Stimulated activated CD8-positive, alpha-beta memory T cell treated with anti-CD3 and anti-CD28 coated beads, Interleukin-15, amount 100 ng/mL, for 48 hours (primary cell): ENCODE data around the gene ZNF804B.

ENCODE experiments used
- DNase-seq, 2 donors: peaks; one replicate each; pipeline ENCODE4 v3.0.0-alpha.2; 2020; ENCODE audit warnings: low read depth in 2 of 2

Gene ZNF804B

GRCh38 chr7:88967432-88967831 lies 207.9 kb downstream of the ZNF804B start:
- no peak for DNase-seq

GRCh38 chr7:88969167-88969566 lies 209.7 kb downstream of the ZNF804B start:
- DNase-seq, result no peak

DNA sequence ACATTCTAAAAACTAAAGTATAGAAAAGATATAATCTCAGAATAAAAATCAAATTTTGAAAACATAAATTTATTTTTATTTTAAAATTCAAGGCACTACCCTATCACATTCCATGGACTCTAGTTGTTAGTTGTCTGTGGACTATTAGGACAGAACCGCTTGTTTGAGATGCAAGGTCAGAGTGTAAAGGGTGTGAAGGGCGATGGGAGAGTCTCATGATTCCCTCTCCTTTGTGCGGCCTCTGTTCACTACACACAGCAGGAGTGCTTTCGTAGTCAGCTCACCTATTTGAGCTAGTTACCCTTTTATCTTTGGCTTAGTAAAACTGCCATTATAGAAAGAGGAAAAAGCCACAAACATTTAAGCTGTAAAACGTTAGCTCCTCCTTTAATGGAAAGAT lies 225.8 kb downstream of the ZNF804B start:
- DNase-seq, result no peak

- DNase-seq, result no peak
These were observed 241.8 kb downstream of the ZNF804B start for GRCh38 chr7:89001306-89001705.

DNA sequence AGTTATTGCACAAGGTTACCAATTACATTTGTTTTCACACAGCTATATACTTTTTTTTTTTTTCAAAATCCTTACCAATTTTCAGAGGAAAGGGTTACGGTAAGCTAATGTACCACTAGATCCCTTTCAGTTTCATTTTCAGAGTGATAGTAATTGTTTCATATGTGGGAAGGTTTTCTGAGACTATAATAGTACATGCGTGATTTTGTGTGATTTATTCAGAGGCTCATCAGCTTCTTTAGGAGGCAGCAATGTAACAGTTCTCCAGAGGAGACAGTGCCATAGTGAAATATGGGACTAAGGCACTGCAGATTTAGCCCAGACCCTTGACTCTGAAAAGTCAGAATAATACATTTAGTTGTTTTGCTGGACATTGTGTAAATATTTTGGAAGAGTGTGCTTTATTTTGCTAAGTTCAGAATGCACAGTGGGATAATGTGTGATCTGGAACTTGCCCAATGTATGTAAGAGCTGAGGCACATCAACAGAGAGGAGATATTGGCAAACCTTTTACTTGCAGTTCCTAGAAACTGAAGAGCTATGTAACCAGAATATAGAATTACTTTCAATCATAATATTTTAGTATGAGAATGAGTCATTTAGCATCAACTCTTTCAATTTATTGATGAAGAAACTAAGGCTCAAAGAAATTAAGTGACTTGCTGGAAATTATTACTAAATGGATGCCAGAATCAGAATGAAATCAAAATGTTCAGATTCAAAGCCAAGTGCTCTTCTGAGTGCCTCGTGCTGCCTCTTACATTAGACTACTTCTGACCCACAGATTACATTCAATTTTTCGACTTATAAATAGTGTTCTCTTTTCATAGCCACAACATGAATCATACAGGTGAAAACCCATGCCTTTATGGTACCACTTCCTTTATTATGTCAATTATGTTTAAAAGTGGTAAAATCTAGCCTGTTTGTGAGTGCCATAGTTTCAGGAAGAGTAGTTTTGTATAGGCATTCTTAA lies 243.8 kb downstream of the ZNF804B start:
- no peak for DNase-seq

DNA sequence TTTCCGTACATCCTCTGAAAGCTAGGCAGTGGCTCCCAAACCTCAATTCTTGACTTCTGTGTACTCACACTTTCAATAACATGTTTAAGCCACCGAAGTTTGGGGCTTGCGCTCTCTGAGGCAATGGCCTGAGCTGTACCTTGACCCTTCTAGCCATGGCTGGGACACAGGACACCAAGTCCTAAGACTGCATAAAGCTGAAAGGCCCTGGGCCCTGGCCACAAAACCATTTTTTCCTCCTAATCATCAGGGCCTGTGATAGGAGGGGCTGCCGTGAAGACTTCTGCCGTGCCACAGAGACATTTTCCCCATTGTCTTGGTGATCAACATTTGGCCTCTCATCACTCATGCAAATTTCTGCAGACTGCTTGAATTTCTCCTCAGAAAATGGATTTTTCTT lies 252.5 kb downstream of the ZNF804B start:
- DNase-seq, result no peak

- DNase-seq, result no peak
These were observed 258.2 kb downstream of the ZNF804B start for GRCh38 chr7:89017695-89018094.

- no peak for DNase-seq
These were observed 262.2 kb downstream of the ZNF804B start for GRCh38 chr7:89021741-89022140.

- no peak for DNase-seq
These were observed 263.7 kb downstream of the ZNF804B start for GRCh38 chr7:89023206-89023605.

- no peak for DNase-seq
These were observed 264.4 kb downstream of the ZNF804B start for GRCh38 chr7:89023877-89024276.

GRCh38 chr7:89027781-89028180 lies 268.3 kb downstream of the ZNF804B start:
- no peak for DNase-seq

DNA sequence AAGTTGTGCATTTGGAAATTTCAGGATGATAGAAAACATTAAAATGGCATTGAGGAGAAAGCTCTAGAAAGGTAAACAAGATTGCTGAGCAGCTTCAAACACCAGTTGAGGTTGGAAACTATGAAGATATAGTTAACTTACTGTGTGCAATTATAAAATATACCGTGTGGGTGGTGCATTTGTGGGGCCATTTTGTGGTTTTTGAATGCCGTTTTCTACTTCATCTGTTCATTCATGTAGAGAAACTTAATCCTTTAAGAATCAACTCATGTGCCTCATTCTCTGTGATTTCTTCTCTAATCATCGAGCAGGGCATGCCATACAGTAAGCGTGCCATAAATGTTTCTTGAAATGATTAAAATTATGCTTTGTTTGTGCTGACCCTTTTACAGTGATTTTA lies 268.8 kb downstream of the ZNF804B start:
- DNase-seq, result no peak

- no peak for DNase-seq
These were observed 270.4 kb downstream of the ZNF804B start for GRCh38 chr7:89029864-89030263.

DNA sequence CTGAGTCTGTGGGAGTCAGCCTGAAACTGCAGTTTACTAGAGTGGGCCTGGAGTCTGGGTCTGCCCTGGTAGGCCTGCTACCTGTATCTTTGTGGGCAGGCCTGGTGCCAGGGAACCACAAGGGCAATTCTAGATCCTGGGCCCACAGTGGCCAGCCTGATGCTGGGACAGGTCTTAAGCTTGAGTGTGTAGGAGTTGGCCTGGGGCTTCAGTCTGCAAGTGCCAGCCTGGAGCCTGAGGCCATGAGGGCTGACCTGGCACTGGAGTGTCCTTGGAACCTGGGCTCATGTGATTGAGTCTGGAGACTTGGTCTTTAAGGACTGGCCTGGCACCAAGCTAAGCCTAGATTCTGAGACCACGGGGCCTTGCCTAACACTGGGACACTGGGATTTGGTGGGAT lies 281.7 kb downstream of the ZNF804B start:
- no peak for DNase-seq

- DNase-seq, result no peak
These were observed 283.4 kb downstream of the ZNF804B start for GRCh38 chr7:89042940-89043339.

- DNase-seq, result no peak
These were observed 289.5 kb downstream of the ZNF804B start for GRCh38 chr7:89049043-89049442.

DNA sequence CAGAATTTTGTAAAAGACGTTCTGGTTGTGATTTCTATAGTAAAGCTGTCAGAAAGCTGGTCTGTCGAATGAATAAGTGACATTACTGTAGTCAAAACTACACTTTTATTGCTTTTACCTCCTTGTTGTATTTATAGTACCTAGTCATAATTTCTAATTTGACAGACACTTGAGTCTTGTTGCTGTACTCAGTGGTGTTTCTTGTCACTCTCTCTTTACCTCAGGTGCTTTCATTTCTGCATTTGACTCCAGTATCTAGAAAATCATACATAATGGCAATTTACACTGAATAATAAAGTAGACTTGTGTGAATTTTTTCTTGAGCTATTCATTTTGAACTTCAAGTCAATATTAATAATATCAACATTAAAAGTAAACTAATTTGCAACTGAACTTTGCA lies 293.6 kb downstream of the ZNF804B start:
- no peak for DNase-seq

GRCh38 chr7:89054361-89054760 lies 294.9 kb downstream of the ZNF804B start:
- no peak for DNase-seq

DNA sequence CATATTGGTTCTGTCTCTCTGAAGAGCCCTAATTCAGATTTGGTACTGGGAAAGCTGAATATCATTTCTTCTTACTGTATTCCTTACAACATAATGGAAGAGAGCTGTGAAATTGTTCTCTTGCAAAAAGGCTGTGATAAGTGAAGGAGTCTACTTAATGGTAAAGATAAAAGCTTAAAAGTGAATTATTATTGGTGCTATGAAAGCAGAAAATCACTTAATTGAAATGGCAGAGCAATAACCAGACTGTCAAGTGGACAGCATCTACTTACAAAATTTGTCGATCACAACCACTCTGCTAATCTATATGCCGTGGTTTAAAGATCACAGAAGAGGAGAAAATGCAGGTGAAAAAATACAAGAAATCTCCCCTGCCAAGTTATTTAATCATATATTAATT lies 300.7 kb downstream of the ZNF804B start:
- no peak for DNase-seq

- DNase-seq, result no peak
These were observed 305.3 kb downstream of the ZNF804B start for GRCh38 chr7:89064831-89065230.

- DNase-seq, result no peak
These were observed 307.5 kb downstream of the ZNF804B start for GRCh38 chr7:89067048-89067447.

DNA sequence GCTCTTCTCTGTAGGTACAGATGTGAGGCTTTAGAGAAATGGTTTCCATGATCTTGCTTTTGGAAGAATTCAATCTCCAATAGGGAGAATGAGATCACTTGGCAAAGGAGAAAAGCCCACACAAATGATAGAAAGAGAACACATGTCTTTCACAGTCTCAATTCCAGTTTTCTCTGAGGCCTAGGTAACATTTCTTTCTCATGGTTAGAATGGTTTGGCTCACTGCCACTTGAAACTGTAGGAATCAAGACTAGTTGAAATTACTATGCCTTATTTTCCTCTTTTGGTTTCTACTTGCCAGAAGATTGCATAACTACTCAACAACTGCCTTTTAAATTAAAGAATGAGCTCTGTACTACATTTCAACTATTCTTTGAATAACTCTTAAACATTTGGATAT lies 312.6 kb downstream of the ZNF804B start:
- DNase-seq, result no peak

GRCh38 chr7:89073776-89074175 lies 314.3 kb downstream of the ZNF804B start:
- DNase-seq, result no peak

- DNase-seq, result no peak
These were observed 318.5 kb downstream of the ZNF804B start for GRCh38 chr7:89077992-89078391.
